Endodermal cell (in vitro differentiated cells): Measurements from ENCODE around the gene ACTRT2. TPM values are rescaled to one million over a fixed set of nuclear protein-coding genes. Genes with fewer than 3 reads are reported as not detected.

ENCODE experiments used
- DNase-seq: peaks from one replicate; pipeline ENCODE4 v3.0.0-alpha.2; 2017
- H3K27ac ChIP-seq: 2 replicates; pipeline ENCODE4 v1.5.1; 2013; ENCODE audit warnings: mild to moderate bottlenecking, low read depth, low read length, moderate library complexity
- H3K27me3 ChIP-seq: 2 replicates; pipeline ENCODE4 v1.6.1; 2013; ENCODE audit warnings: mild to moderate bottlenecking, low read length, moderate library complexity; ENCODE audit not compliant: insufficient read depth, control insufficient read depth, poor library complexity, severe bottlenecking
- H3K36me3 ChIP-seq: 2 replicates; pipeline ENCODE4 v1.7.0; 2013; ENCODE audit warnings: mild to moderate bottlenecking, low read length, moderate library complexity; ENCODE audit not compliant: control insufficient read depth, insufficient read depth
- H3K4me1 ChIP-seq: one replicate; pipeline ENCODE4 v1.7.0; 2013; ENCODE audit warnings: low read length; ENCODE audit not compliant: control insufficient read depth, insufficient read depth
- H3K4me3 ChIP-seq: 2 replicates; pipeline ENCODE4 v1.5.1; 2013; ENCODE audit warnings: mild to moderate bottlenecking, low read length, moderate library complexity
- H3K9ac ChIP-seq: 2 replicates; pipeline ENCODE4 v1.6.1; 2013; ENCODE audit warnings: mild to moderate bottlenecking, low read length, moderate library complexity; ENCODE audit not compliant: poor library complexity, severe bottlenecking; ENCODE audit errors: extremely low read depth
- H3K9me3 ChIP-seq: 2 replicates; pipeline ENCODE4 v1.6.1; 2013; ENCODE audit warnings: mild to moderate bottlenecking, low read length, moderate library complexity; ENCODE audit not compliant: control insufficient read depth
- H3K27ac Mint-ChIP-seq: 2 replicates; pipeline ENCODE4 v1.8.0; 2020; ENCODE audit warnings: mixed read lengths
- H3K27me3 Mint-ChIP-seq: 2 replicates; pipeline ENCODE4 v1.8.0; 2021; ENCODE audit warnings: mild to moderate bottlenecking, mixed read lengths; ENCODE audit not compliant: insufficient read depth
- H3K36me3 Mint-ChIP-seq: 2 replicates; pipeline ENCODE4 v1.8.0; 2020; ENCODE audit warnings: low read depth, mixed read lengths
- H3K4me1 Mint-ChIP-seq: 2 replicates; pipeline ENCODE4 v1.8.0; 2020; ENCODE audit warnings: mixed read lengths
- H3K4me3 Mint-ChIP-seq: 2 replicates; pipeline ENCODE4 v1.8.0; 2020; ENCODE audit warnings: mild to moderate bottlenecking, moderate library complexity, mixed read lengths
- H3K9me3 Mint-ChIP-seq: 2 replicates; pipeline ENCODE4 v1.8.0; 2020; ENCODE audit warnings: mild to moderate bottlenecking, mixed read lengths
- CTCF ChIP-seq: fragments of 200-600 bp; sonication (generic); conservative IDR thresholded peaks from 2 replicates; pipeline ENCODE4 v1.5.0; 2021; ENCODE audit warnings: antibody characterized with exemption, mild to moderate bottlenecking
- WGBS, 2 experiments: methylation state at CpG; one replicate each; pipeline versions ENCODE4 v1.1.5 to v1.1.7; 2013; ENCODE audit warnings: missing lambda C conversion rate in 2 of 2, mixed read lengths in 1 of 2; ENCODE audit not compliant: insufficient coverage in 1 of 2, insufficient read length in 1 of 2; 5-methylcytosine and 5-hydroxymethylcytosine counted together
- total RNA-seq, 2 donors: library from RNA; stranded (reverse); fragmentation: NEBNext Ultra II Directional in 1 of 2; extraction: Animal tissue kit (Norgen Biotek cat#: 25700) in 1 of 2; gene quantifications; 2 replicates in 1 of 2; 3 replicates in 1 of 2; pipeline ENCODE4 v1.2.1, GENCODE V29; 2021

Gene ACTRT2
- total RNA-seq, 2 donors from 2014 or later = not detected

- H3K4me3 Mint-ChIP-seq = no peak overlapping the region
- TF ChIP-seq CTCF = no peak
- Histone ChIP-seq H3K9me3 (no peaks in the 10 kb centered on the region), H3K27ac (no peak overlapping the region), H3K36me3 (no peaks in the 10 kb centered on the region), H3K9ac (no peak overlapping the region), H3K4me3 (no peak overlapping the region), H3K4me1 (no peaks in the 10 kb centered on the region), H3K27me3 (peaks cover 97% of the 10 kb centered on the region)
- peaks cover 91% of the 10 kb centered on the region for H3K27me3 Mint-ChIP-seq
- H3K27ac Mint-ChIP-seq = no peak overlapping the region
- no peak for DNase-seq
- H3K9me3 Mint-ChIP-seq = no peaks in the 10 kb centered on the region
- WGBS, 2 experiments = 67% methylated on average over 4 of the region's 5 CpGs; no CpG with 5 or more reads in 1 of the 2 experiments
- no peaks in the 10 kb centered on the region for H3K4me1 Mint-ChIP-seq
- H3K36me3 Mint-ChIP-seq = no peaks in the 10 kb centered on the region
These were observed 40.3 kb downstream of the ACTRT2 start for GRCh38 chr1:3061566-3061965.

DNA sequence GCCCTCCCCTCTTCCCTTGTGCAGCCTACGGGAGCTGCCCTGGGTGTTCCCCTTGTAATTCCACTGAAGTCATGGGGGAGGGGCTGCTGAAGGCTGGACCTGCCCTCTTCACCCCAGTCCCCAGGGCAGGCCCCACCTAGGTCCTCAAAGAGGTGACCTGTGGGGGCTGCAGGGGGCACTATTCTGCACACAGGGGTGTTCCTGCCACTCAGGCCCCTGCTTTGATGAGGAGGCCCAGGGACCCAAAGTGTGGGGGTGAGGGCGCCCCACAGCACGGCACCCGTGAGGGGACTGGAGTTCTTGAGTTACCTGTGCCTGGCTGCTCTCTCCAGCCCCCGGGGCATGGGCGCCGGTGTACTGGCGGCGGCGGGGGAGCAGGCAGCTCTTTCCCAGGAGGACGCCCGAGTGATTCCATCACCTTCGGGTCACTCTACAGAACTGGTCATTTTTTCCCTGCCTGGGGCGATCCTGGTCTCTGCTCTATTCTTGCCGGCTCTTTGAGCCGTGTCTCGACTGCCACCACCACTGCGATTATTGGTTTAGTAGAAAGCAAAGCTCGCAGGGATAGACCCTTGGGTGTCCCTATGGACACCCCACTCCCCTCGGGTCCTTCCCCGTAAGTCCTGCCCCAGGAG, 40.8 kb downstream of the ACTRT2 start:
- Mint-ChIP-seq H3K27ac (no peak overlapping the region), H3K36me3 (no peaks in the 10 kb centered on the region), H3K9me3 (no peaks in the 10 kb centered on the region), H3K4me1 (no peaks in the 10 kb centered on the region), H3K27me3 (peaks cover 92% of the 10 kb centered on the region), H3K4me3 (peak overlapping the region; percentile 43)
- DNase-seq = no peak
- Histone ChIP-seq H3K9ac (no peak overlapping the region), H3K9me3 (no peaks in the 10 kb centered on the region), H3K27me3 (peaks cover 98% of the 10 kb centered on the region), H3K4me1 (no peaks in the 10 kb centered on the region), H3K4me3 (no peak overlapping the region), H3K36me3 (no peaks in the 10 kb centered on the region), H3K27ac (no peak overlapping the region)
- no peak for TF ChIP-seq CTCF
- 36 to 52% methylated on average over 12 to 21 of the region's 21 CpGs for WGBS, 2 experiments

GRCh38 chr1:3062616-3063378, 41.5 kb downstream of the ACTRT2 start:
- Mint-ChIP-seq H3K27ac (no peak overlapping the region), H3K36me3 (no peaks in the 10 kb centered on the region), H3K4me1 (no peaks in the 10 kb centered on the region), H3K27me3 (peaks cover 93% of the 10 kb centered on the region), H3K4me3 (peak overlapping the region; percentile 43), H3K9me3 (no peaks in the 10 kb centered on the region)
- Histone ChIP-seq H3K27ac (no peak overlapping the region), H3K36me3 (no peaks in the 10 kb centered on the region), H3K4me3 (peak overlapping the region; percentile 49), H3K4me1 (peaks cover 2% of the 10 kb centered on the region), H3K9me3 (no peaks in the 10 kb centered on the region), H3K9ac (no peak overlapping the region), H3K27me3 (peaks cover 100% of the 10 kb centered on the region)
- 8 to 11% methylated on average over 2 to 50 of the region's 50 CpGs for WGBS, 2 experiments
- DNase-seq = peak; percentile 71
- no peak for TF ChIP-seq CTCF
